Measurements from ENCODE around the gene RSRC1. TPM values are rescaled to one million over a fixed set of nuclear protein-coding genes. Genes with fewer than 3 reads are reported as not detected.

Gene RSRC1
- total and polyA plus RNA-seq, 2 of the 8 experiments (the other 6 are each of a cell fraction or from before 2014, with no cell fraction given): 2.0 to 27.9 TPM

GRCh38 chr3:158460926-158461325, 351.0 kb downstream of the RSRC1 start:
- ChIA-PET POLR2A (ENCODE audit: partially characterized antibody) (no interaction called here), CTCF (ENCODE audit: partially characterized antibody) (no interaction called here)
- FAIRE-seq: no peak
- no peak overlapping the region for H3K27ac ChIP-seq (ENCODE audit: low read depth, low read length)
- no peaks in the 10 kb centered on the region for H3K9me3 ChIP-seq (ENCODE audit: insufficient read depth in 2 of 2, low read depth in 1 of 2, low read length in 1 of 2)
- no peak overlapping the region for H3K56ac ChIP-seq (replicated peaks; ENCODE audit: insufficient read length, low read depth, low read length)
- H2BK15ac ChIP-seq (ENCODE audit: low read length): no peak overlapping the region
- H2BK5ac ChIP-seq (ENCODE audit: low read depth, low read length): no peak overlapping the region
- H3K14ac ChIP-seq (ENCODE audit: insufficient read length): no peak overlapping the region
- H3K79me2 ChIP-seq (ENCODE audit: control insufficient read depth in 1 of 2, insufficient read depth in 2 of 2, low read length in 2 of 2): no peaks in the 10 kb centered on the region
- no peak overlapping the region for H3K4me3 ChIP-seq (ENCODE audit: extremely low read depth in 1 of 4, insufficient read depth in 2 of 4, low read depth in 3 of 4, low read length in 4 of 4)
- H3K23me2 ChIP-seq (ENCODE audit: low read depth, low read length): no peaks in the 10 kb centered on the region
- no peak overlapping the region for H4K91ac ChIP-seq (replicated peaks; ENCODE audit: insufficient read length, low read length)
- no peaks in the 10 kb centered on the region for H3K27me3 ChIP-seq (replicated peaks in 1 of 4; ENCODE audit: control insufficient read depth in 3 of 4, extremely low read depth in 1 of 4, insufficient read depth in 3 of 4, low read length in 3 of 4)
- H2AFZ ChIP-seq (ENCODE audit: low read length): no peak overlapping the region
- H2BK12ac ChIP-seq (ENCODE audit: low read depth, low read length): no peak overlapping the region
- no peak overlapping the region for H3K23ac ChIP-seq (ENCODE audit: insufficient read length)
- no peak overlapping the region for H4K5ac ChIP-seq (ENCODE audit: insufficient read length, low read depth, low read length)
- no peaks in the 10 kb centered on the region for H3K79me1 ChIP-seq (ENCODE audit: low read depth, low read length)
- H4K8ac ChIP-seq (ENCODE audit: extremely low read depth, insufficient read depth, low read length): no peak overlapping the region
- no peaks in the 10 kb centered on the region; a peak in 1 of 7 replicates for H3K4me1 ChIP-seq (replicated peaks in 1 of 4; ENCODE audit: control insufficient read depth in 3 of 4, insufficient read depth in 4 of 4, low read length in 3 of 4)
- H2AK5ac ChIP-seq (ENCODE audit: low read depth, low read length): no peak overlapping the region
- WGBS, 2 experiments (ENCODE audit: extremely low coverage in 1 of 2, insufficient coverage in 1 of 2, insufficient read length in 1 of 2, insufficient replicate concordance in 2 of 2, low coverage in 1 of 2, low lambda C conversion rate in 2 of 2, missing lambda C conversion rate in 1 of 2): 100% methylated on average over 1 of the region's 1 CpG; no CpG with 5 or more reads in 1 of the 2 experiments
- TF ChIP-seq E2F6 (IDR thresholded peaks at IDR 0.05): no peak
- TF ChIP-seq ZNF274 (IDR thresholded peaks at IDR 0.05; ENCODE audit: borderline replicate concordance, extremely low read depth, low read length): no peak
- TF ChIP-seq CHD1 (IDR thresholded peaks at IDR 0.05; ENCODE audit: low read depth, low read length): no peak
- TF ChIP-seq TCF12 (IDR thresholded peaks at IDR 0.05; ENCODE audit: low read depth, low read length): no peak
- TF ChIP-seq ATF3 (IDR thresholded peaks at IDR 0.05; ENCODE audit: insufficient read depth, low read depth, low read length): no peak
- TF ChIP-seq EZH2 (IDR thresholded peaks at IDR 0.05; ENCODE audit: low read depth, low read length, severe bottlenecking): no peak
- TF ChIP-seq HDAC6 (IDR thresholded peaks at IDR 0.05; ENCODE audit: low read depth, low read length): no peak
- TF ChIP-seq BACH1 (IDR thresholded peaks at IDR 0.05; ENCODE audit: low read length): no peak
- TF ChIP-seq, protein P1, sequence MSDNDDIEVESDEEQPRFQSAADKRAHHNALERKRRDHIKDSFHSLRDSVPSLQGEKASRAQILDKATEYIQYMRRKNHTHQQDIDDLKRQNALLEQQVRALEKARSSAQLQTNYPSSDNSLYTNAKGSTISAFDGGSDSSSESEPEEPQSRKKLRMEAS (IDR thresholded peaks at IDR 0.05): no peak
- no peak overlapping the region for H3K4ac ChIP-seq (replicated peaks; ENCODE audit: insufficient read length, low read depth, low read length)
- no peak overlapping the region for H2BK120ac ChIP-seq (replicated peaks; ENCODE audit: low read depth, low read length)
- no peak overlapping the region for H3K4me2 ChIP-seq (ENCODE audit: insufficient read depth in 1 of 2, low read depth in 2 of 2, low read length in 2 of 2)
- H3K36me3 ChIP-seq (ENCODE audit: control insufficient read depth in 2 of 4, insufficient read depth in 4 of 4, low read length in 3 of 4): no peaks in the 10 kb centered on the region
- H3K9ac ChIP-seq (replicated peaks in 1 of 4; ENCODE audit: extremely low read depth in 1 of 4, low read depth in 3 of 4, low read length in 3 of 4): no peak overlapping the region
- H2BK20ac ChIP-seq (ENCODE audit: low read length): no peak overlapping the region
- no peak overlapping the region for H3K18ac ChIP-seq (ENCODE audit: extremely low read depth, low read length)
- no peaks in the 10 kb centered on the region for H4K20me1 ChIP-seq (replicated peaks in 1 of 2; ENCODE audit: control insufficient read depth in 1 of 2, insufficient read depth in 2 of 2, low read length in 2 of 2)
- no peak for DNase-seq (ENCODE audit: low read depth in 1 of 2, low spot score in 2 of 2)

All from H1 (cell line).